Sigmoid colon (tissue), 4 donors: Measurements from ENCODE around the gene IL36G.

ENCODE experiments used
- CTCF ChIP-seq, 4 experiments: fragments of 450-650 bp in 3 of 4; fragments of 200-600 bp in 1 of 4; IDR thresholded peaks; one replicate each; pipeline ENCODE4 v1.5.1; 2016 to 2019; ENCODE audit warnings: antibody characterized with exemption in 4 of 4, mild to moderate bottlenecking in 3 of 4, moderate library complexity in 2 of 4
- EP300 ChIP-seq, 4 donors: sonication (generic); formaldehyde crosslinking; IDR thresholded peaks; one replicate each; pipeline ENCODE4 v1.6.1; 2017; ENCODE audit warnings: antibody characterized with exemption in 4 of 4
- POLR2A ChIP-seq, 2 donors: fragments of 450-650 bp; IDR thresholded peaks; one replicate each; pipeline ENCODE4 v1.6.1; 2016; ENCODE audit warnings: antibody characterized with exemption in 2 of 2, mild to moderate bottlenecking in 2 of 2, moderate library complexity in 2 of 2
- POLR2AphosphoS5 ChIP-seq, 4 donors: sonication (generic); formaldehyde crosslinking; IDR thresholded peaks; one replicate each; pipeline ENCODE4 v1.6.1; 2017; ENCODE audit warnings: antibody characterized with exemption in 4 of 4

DNA sequence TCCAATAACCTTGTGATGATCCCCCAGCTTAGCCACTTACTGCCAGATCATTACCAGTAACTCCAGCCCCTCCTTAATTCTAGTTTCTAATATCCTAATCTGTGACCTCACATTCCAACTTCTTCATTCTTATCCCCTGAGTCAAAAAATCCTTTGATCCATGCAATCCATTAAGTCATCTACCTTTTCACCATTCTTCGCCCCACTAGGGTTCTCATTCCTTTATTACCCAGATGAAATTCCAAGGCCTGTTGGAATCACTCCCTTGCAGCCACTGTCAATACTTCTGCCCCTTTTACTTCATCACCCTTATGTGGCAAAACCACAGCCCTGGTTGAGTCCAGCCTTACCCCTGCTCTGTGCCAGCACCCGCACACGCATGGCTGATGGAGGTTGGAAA is 20.3 kb upstream of the IL36G start:
- TF ChIP-seq POLR2A (IDR thresholded peaks at IDR 0.05) (no peak), POLR2AphosphoS5 (IDR thresholded peaks at IDR 0.05) (no peak), CTCF (IDR thresholded peaks at IDR 0.05) (no peak), EP300 (IDR thresholded peaks at IDR 0.05) (no peak)
